DND-41 (cell line): ENCODE results near the gene EXOC1L.

Experiments used
- ATAC-seq: fragments of 200-7000 bp; cut with Tn5 transposase; 3 replicates; pipeline ENCODE4 v1.9.1; 2021; ENCODE audit warnings: low read depth; ENCODE audit not compliant: insufficient read depth
- DNase-seq: peaks from one replicate; pipeline ENCODE4 v3.0.0-alpha.2; 2020
- H2AFZ ChIP-seq: 2 replicates; pipeline ENCODE4 v1.6.0; 2012; ENCODE audit warnings: low read depth, low read length
- H3K27ac ChIP-seq: 2 replicates; pipeline ENCODE4 v1.5.1; 2012; ENCODE audit warnings: low read length, inconsistent platforms
- H3K27me3 ChIP-seq: fragments of 200-600 bp; sonication (generic); 2 replicates; pipeline ENCODE4 v1.6.0; 2012; ENCODE audit warnings: low read length, mild to moderate bottlenecking, inconsistent platforms; ENCODE audit not compliant: insufficient read depth, poor library complexity
- H3K36me3 ChIP-seq: 2 replicates; pipeline ENCODE4 v1.5.1; 2012; ENCODE audit warnings: low read length, inconsistent platforms; ENCODE audit not compliant: insufficient read depth
- H3K4me1 ChIP-seq: 2 replicates; pipeline ENCODE4 v1.5.1; 2012; ENCODE audit warnings: mild to moderate bottlenecking, low read length; ENCODE audit not compliant: insufficient read depth
- H3K4me2 ChIP-seq: 2 replicates; pipeline ENCODE4 v1.6.0; 2012; ENCODE audit warnings: mild to moderate bottlenecking, moderate library complexity, low read length, inconsistent platforms; ENCODE audit not compliant: insufficient read depth
- H3K4me3 ChIP-seq, 2 experiments: fragments of 200-600 bp in 1 of 2; shearing (Covaris generic) in 1 of 2; 2 replicates each; pipeline ENCODE4 v1.5.1; 2012 to 2016; ENCODE audit warnings: inconsistent platforms in 2 of 2, low read length in 2 of 2, mild to moderate bottlenecking in 2 of 2, low read depth in 1 of 2, moderate library complexity in 1 of 2
- H3K79me2 ChIP-seq: 2 replicates; pipeline ENCODE4 v1.6.0; 2012; ENCODE audit warnings: low read length, inconsistent platforms; ENCODE audit not compliant: insufficient read depth
- H3K9ac ChIP-seq: 2 replicates; pipeline ENCODE4 v1.6.0; 2012; ENCODE audit warnings: low read depth, mild to moderate bottlenecking, inconsistent platforms, low read length, moderate library complexity
- H3K9me3 ChIP-seq: 2 replicates; pipeline ENCODE4 v1.5.1; 2012; ENCODE audit warnings: low read length, moderate library complexity, mild to moderate bottlenecking, inconsistent platforms; ENCODE audit not compliant: insufficient read depth, severe bottlenecking
- H4K20me1 ChIP-seq: 2 replicates; pipeline ENCODE4 v1.6.0; 2012; ENCODE audit warnings: low read length; ENCODE audit not compliant: insufficient read depth
- EZH2 ChIP-seq: IDR thresholded peaks from 3 replicates; pipeline ENCODE4 v1.6.1; 2012; ENCODE audit warnings: borderline replicate concordance, low read depth, mild to moderate bottlenecking, moderate library complexity, low read length, inconsistent platforms; ENCODE audit not compliant: severe bottlenecking
- TF ChIP-seq, protein P1 (sequence below): IDR thresholded peaks from 2 replicates; pipeline ENCODE4 v1.5.1; 2012; ENCODE audit warnings: borderline replicate concordance, low read length, moderate library complexity, mild to moderate bottlenecking; ENCODE audit not compliant: poor library complexity, severe bottlenecking; ENCODE audit errors: extremely low read depth

EXOC1L gene

DNA sequence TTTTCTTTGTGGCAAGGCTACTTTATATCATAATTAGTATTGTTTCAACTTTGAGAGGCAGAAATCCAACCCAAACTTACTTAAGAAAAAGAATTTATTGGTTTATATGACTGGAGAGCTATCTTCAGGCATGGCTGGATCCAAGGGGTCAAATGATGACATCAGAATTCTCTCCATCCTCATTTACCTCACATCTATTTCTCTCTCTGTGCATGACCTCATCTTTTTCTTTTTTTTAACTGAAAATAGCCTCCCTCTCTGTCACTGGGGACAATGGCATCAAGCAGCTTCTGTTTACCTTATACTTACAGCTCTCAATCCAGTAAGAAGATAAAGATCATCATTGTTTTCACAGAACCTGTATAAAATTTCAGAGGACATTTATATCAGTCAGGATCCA, 12.0 kb upstream of the EXOC1L start:
- H3K9me3 ChIP-seq: no peaks in the 10 kb centered on the region
- no peaks in the 10 kb centered on the region for H4K20me1 ChIP-seq
- no peak overlapping the region for H3K4me2 ChIP-seq
- no peaks in the 10 kb centered on the region for H3K27me3 ChIP-seq
- no peak overlapping the region for H3K4me3 ChIP-seq
- no peak overlapping the region for H3K27ac ChIP-seq
- DNase-seq (no peak), ATAC-seq (no peak)
- no peak overlapping the region for H3K9ac ChIP-seq
- no peaks in the 10 kb centered on the region for H3K36me3 ChIP-seq
- no peak overlapping the region for H2AFZ ChIP-seq
- no peak for TF ChIP-seq EZH2
- TF ChIP-seq, protein P1, sequence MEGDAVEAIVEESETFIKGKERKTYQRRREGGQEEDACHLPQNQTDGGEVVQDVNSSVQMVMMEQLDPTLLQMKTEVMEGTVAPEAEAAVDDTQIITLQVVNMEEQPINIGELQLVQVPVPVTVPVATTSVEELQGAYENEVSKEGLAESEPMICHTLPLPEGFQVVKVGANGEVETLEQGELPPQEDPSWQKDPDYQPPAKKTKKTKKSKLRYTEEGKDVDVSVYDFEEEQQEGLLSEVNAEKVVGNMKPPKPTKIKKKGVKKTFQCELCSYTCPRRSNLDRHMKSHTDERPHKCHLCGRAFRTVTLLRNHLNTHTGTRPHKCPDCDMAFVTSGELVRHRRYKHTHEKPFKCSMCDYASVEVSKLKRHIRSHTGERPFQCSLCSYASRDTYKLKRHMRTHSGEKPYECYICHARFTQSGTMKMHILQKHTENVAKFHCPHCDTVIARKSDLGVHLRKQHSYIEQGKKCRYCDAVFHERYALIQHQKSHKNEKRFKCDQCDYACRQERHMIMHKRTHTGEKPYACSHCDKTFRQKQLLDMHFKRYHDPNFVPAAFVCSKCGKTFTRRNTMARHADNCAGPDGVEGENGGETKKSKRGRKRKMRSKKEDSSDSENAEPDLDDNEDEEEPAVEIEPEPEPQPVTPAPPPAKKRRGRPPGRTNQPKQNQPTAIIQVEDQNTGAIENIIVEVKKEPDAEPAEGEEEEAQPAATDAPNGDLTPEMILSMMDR: no peak
- no peaks in the 10 kb centered on the region for H3K79me2 ChIP-seq
- H3K4me1 ChIP-seq: no peaks in the 10 kb centered on the region

DNA sequence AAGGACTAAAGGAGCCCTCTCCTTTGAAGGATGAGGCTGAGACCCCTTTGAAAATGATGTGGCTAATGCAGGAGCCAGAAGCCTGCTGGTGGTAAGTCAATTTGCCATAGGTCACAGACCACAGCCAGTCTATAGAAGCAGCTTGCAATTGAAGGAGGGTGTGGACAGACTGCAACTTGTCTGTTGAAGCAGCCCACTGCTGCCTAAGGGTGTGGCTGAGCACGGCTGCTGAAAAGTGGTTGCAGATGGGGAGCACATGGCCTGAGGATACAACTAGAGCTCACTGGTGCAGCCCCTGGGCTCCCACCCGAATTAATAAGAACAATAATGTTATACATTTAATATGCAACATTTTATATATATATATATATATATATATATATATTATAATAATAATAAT, 11.4 kb upstream of the EXOC1L start:
- H4K20me1 ChIP-seq: no peaks in the 10 kb centered on the region
- H3K36me3 ChIP-seq: no peaks in the 10 kb centered on the region
- no peaks in the 10 kb centered on the region for H3K4me1 ChIP-seq
- no peak overlapping the region for H3K4me3 ChIP-seq
- H3K9ac ChIP-seq: no peak overlapping the region
- no peak overlapping the region for H3K4me2 ChIP-seq
- H3K9me3 ChIP-seq: no peaks in the 10 kb centered on the region
- no peaks in the 10 kb centered on the region for H3K27me3 ChIP-seq
- H2AFZ ChIP-seq: no peak overlapping the region
- H3K27ac ChIP-seq: no peak overlapping the region
- ATAC-seq (no peak), DNase-seq (no peak)
- H3K79me2 ChIP-seq: no peaks in the 10 kb centered on the region
- TF ChIP-seq, protein P1: no peak
- no peak for TF ChIP-seq EZH2

- no peaks in the 10 kb centered on the region for H3K4me1 ChIP-seq
- no peak overlapping the region for H3K4me3 ChIP-seq
- no peaks in the 10 kb centered on the region for H3K36me3 ChIP-seq
- H3K27me3 ChIP-seq: no peaks in the 10 kb centered on the region
- no peak for TF ChIP-seq EZH2
- TF ChIP-seq, protein P1: no peak
- H3K4me2 ChIP-seq: no peak overlapping the region
- no peak for ATAC-seq
- H3K27ac ChIP-seq: no peak overlapping the region
- no peak for DNase-seq
- no peak overlapping the region for H3K9ac ChIP-seq
- no peaks in the 10 kb centered on the region for H4K20me1 ChIP-seq
- no peak overlapping the region for H2AFZ ChIP-seq
- H3K79me2 ChIP-seq: no peaks in the 10 kb centered on the region
- no peaks in the 10 kb centered on the region for H3K9me3 ChIP-seq
Measured at GRCh38 chr4:55808632-55809031, 11.0 kb upstream of the EXOC1L start.

DNA sequence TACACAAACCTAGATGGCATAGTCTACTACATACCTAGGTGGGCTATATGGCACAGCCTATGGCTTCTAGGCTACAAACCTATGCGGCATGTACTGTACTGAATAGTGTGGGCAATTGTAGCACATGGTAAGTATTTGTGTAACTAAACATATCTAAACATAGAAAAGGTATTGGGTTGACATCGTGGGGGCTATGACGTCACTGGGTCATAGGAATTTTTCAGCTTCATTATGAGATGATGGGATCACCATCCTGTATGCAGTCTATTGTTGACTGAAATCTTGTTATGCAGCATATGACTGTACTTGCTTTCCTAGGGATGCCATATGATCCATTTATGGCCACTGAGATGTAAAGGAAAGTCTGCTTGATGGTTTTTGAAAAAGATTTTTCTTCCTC, 1.9 kb upstream of the EXOC1L start:
- Histone ChIP-seq H3K79me2 (no peaks in the 10 kb centered on the region), H3K4me3 (no peak overlapping the region), H3K4me1 (no peaks in the 10 kb centered on the region), H3K27me3 (no peaks in the 10 kb centered on the region), H4K20me1 (no peaks in the 10 kb centered on the region), H3K9ac (no peak overlapping the region), H2AFZ (no peak overlapping the region), H3K9me3 (no peaks in the 10 kb centered on the region), H3K36me3 (no peaks in the 10 kb centered on the region), H3K27ac (no peak overlapping the region), H3K4me2 (no peak overlapping the region)
- TF ChIP-seq, protein P1: no peak
- TF ChIP-seq EZH2: no peak
- DNase-seq: no peak
- ATAC-seq: no peak
